SK-N-DZ (cell line): ENCODE measurements around the gene PPCDC.
"Not testable (repeated sequence)": the region's sequence is repeated elsewhere in the genome, so short reads cannot be mapped to it uniquely, and the experiment has no call there.

Experiments used
- DNase-seq: peaks from one replicate; pipeline ENCODE4 v3.0.0-alpha.2; 2015; ENCODE audit warnings: low spot score

PPCDC gene

GRCh38 chr15:75065851-75066509, 42.6 kb downstream of the PPCDC start:
- no peak for DNase-seq

- no peak for DNase-seq
Observed at GRCh38 chr15:75067123-75067830, 43.9 kb downstream of the PPCDC start.

- DNase-seq = no peak
Observed at GRCh38 chr15:75068748-75069147, 45.4 kb downstream of the PPCDC start.

- DNase-seq = no peak
Observed at GRCh38 chr15:75069301-75069925, 46.0 kb downstream of the PPCDC start.

- no peak for DNase-seq
Observed at GRCh38 chr15:75070674-75071073, 47.3 kb downstream of the PPCDC start.

- no peak for DNase-seq
Observed at GRCh38 chr15:75073197-75073596, 49.8 kb downstream of the PPCDC start.

GRCh38 chr15:75076277-75076676, 52.9 kb downstream of the PPCDC start:
- no peak for DNase-seq

- DNase-seq = not testable (repeated sequence)
Observed at GRCh38 chr15:75077551-75077961, 54.2 kb downstream of the PPCDC start.

GRCh38 chr15:75081150-75081549, 57.8 kb downstream of the PPCDC start:
- no peak for DNase-seq

GRCh38 chr15:75082689-75083088, 59.3 kb downstream of the PPCDC start:
- DNase-seq = no peak

GRCh38 chr15:75085708-75086107, 62.3 kb downstream of the PPCDC start:
- not testable (repeated sequence) for DNase-seq

GRCh38 chr15:75089456-75090387, 66.3 kb downstream of the PPCDC start:
- DNase-seq = no peak

GRCh38 chr15:75090388-75090734, 67.0 kb downstream of the PPCDC start:
- DNase-seq = no peak

- no peak for DNase-seq
Observed at GRCh38 chr15:75091814-75092213, 68.4 kb downstream of the PPCDC start.

GRCh38 chr15:75094961-75095478, 71.6 kb downstream of the PPCDC start:
- not testable (repeated sequence) for DNase-seq

GRCh38 chr15:75095594-75095993, 72.2 kb downstream of the PPCDC start:
- no peak for DNase-seq

- no peak for DNase-seq
Observed at GRCh38 chr15:75097939-75098338, 74.5 kb downstream of the PPCDC start.

GRCh38 chr15:75098404-75098803, 75.0 kb downstream of the PPCDC start:
- DNase-seq = no peak
